GM23338 (cell line): ENCODE data around the gene SOSTDC1. TPM values are rescaled to one million over a fixed set of nuclear protein-coding genes. Genes with fewer than 3 reads are reported as not detected.

ENCODE experiments used
- ATAC-seq: fragments of 200-7000 bp; cut with Tn5 transposase; 3 replicates; pipeline ENCODE4 v1.9.1; 2020
- DNase-seq: peaks from one replicate; pipeline ENCODE4 v3.0.0-alpha.2; 2015; ENCODE audit warnings: low spot score
- H2AFZ ChIP-seq: fragments of 200-600 bp; sonication (generic); 2 replicates; pipeline ENCODE4 v1.8.0; 2016; ENCODE audit warnings: antibody characterized with exemption, mild to moderate bottlenecking, moderate library complexity
- H3F3A ChIP-seq: fragments of 200-600 bp; sonication (generic); replicated peaks from 2 replicates; pipeline ENCODE4 v1.8.0; 2017; ENCODE audit warnings: antibody characterized with exemption, mixed run types, low read depth
- H3K27ac ChIP-seq: fragments of 200-600 bp; sonication (generic); 2 replicates; pipeline ENCODE4 v1.6.1; 2016; ENCODE audit warnings: low read depth
- H3K27me3 ChIP-seq: fragments of 200-600 bp; sonication (generic); 2 replicates; pipeline ENCODE4 v1.8.0; 2016; ENCODE audit warnings: mild to moderate bottlenecking, mixed run types, moderate library complexity; ENCODE audit not compliant: insufficient read depth
- H3K36me3 ChIP-seq: fragments of 200-600 bp; sonication (generic); 2 replicates; pipeline ENCODE4 v1.8.0; 2016; ENCODE audit warnings: mild to moderate bottlenecking; ENCODE audit not compliant: insufficient read depth
- H3K4me1 ChIP-seq: fragments of 200-600 bp; sonication (generic); 2 replicates; pipeline ENCODE4 v1.8.0; 2016; ENCODE audit warnings: mild to moderate bottlenecking, moderate library complexity; ENCODE audit not compliant: insufficient read depth
- H3K4me2 ChIP-seq: fragments of 200-600 bp; sonication (generic); 2 replicates; pipeline ENCODE4 v1.7.1; 2017; ENCODE audit warnings: mixed run types
- H3K4me3 ChIP-seq: fragments of 200-600 bp; sonication (generic); 2 replicates; pipeline ENCODE4 v1.6.1; 2016; ENCODE audit warnings: mixed run types
- H3K79me2 ChIP-seq: fragments of 200-600 bp; sonication (generic); replicated peaks from 2 replicates; pipeline ENCODE4 v1.8.0; 2017; ENCODE audit warnings: mild to moderate bottlenecking; ENCODE audit not compliant: insufficient read depth
- H3K9me2 ChIP-seq: fragments of 200-600 bp; sonication (generic); 2 replicates; pipeline ENCODE4 v1.8.0; 2017; ENCODE audit not compliant: insufficient read depth
- H4K20me1 ChIP-seq: fragments of 200-600 bp; sonication (generic); replicated peaks from 2 replicates; pipeline ENCODE4 v1.8.0; 2017; ENCODE audit warnings: mild to moderate bottlenecking; ENCODE audit not compliant: insufficient read depth
- H3K27ac Mint-ChIP-seq: 2 replicates; pipeline ENCODE4 v1.8.0; 2020; ENCODE audit warnings: inconsistent platforms, mild to moderate bottlenecking, moderate library complexity, mixed read lengths
- H3K27me3 Mint-ChIP-seq: 3 replicates; pipeline ENCODE4 v1.8.0; 2022; ENCODE audit warnings: low read depth, mild to moderate bottlenecking, moderate library complexity, mixed read lengths, inconsistent platforms; ENCODE audit not compliant: insufficient read depth, poor library complexity
- H3K36me3 Mint-ChIP-seq: 3 replicates; pipeline ENCODE4 v1.8.0; 2021; ENCODE audit warnings: low read depth, mild to moderate bottlenecking, inconsistent platforms, moderate library complexity, mixed read lengths
- H3K4me1 Mint-ChIP-seq: 3 replicates; pipeline ENCODE4 v1.8.0; 2020; ENCODE audit warnings: mild to moderate bottlenecking, inconsistent platforms, mixed read lengths
- H3K4me3 Mint-ChIP-seq: 3 replicates; pipeline ENCODE4 v1.8.0; 2021; ENCODE audit warnings: moderate library complexity, mild to moderate bottlenecking, inconsistent platforms, mixed read lengths
- H3K9me3 Mint-ChIP-seq: 3 replicates; pipeline ENCODE4 v1.8.0; 2020; ENCODE audit warnings: moderate library complexity, mild to moderate bottlenecking, inconsistent platforms, mixed read lengths
- CREB1 ChIP-seq: fragments of 250-450 bp; sonication (Bioruptor Pico); IDR thresholded peaks from 2 replicates; pipeline ENCODE4 v1.5.0; 2020; ENCODE audit warnings: low read depth, mild to moderate bottlenecking, moderate library complexity
- EZH2 ChIP-seq: fragments of 200-600 bp; sonication (generic); IDR thresholded peaks from one replicate; pipeline ENCODE4 v1.8.0; 2017; ENCODE audit warnings: antibody characterized with exemption, mild to moderate bottlenecking, low read depth; ENCODE audit not compliant: unreplicated experiment
- EZH2phosphoT487 ChIP-seq: fragments of 200-600 bp; sonication (generic); IDR thresholded peaks from one replicate; pipeline ENCODE4 v1.8.1; 2018; ENCODE audit warnings: antibody characterized with exemption; ENCODE audit not compliant: unreplicated experiment
- NANOG ChIP-seq: IDR thresholded peaks from 2 replicates; pipeline ENCODE4 v1.6.1; 2016; ENCODE audit warnings: antibody characterized with exemption, borderline replicate concordance
- POLR2AphosphoS5 ChIP-seq: IDR thresholded peaks from 2 replicates; pipeline ENCODE4 v1.6.1; 2016; ENCODE audit warnings: antibody characterized with exemption, low read depth
- STAT1 ChIP-seq: IDR thresholded peaks from one replicate; pipeline ENCODE4 v1.6.1; 2016; ENCODE audit warnings: antibody characterized with exemption; ENCODE audit not compliant: unreplicated experiment
- polyA plus RNA-seq: library from polyadenylated mRNA; unstranded; fragments of >200 nt; fragmentation: Nextera tagmentation; extraction: Ambion mirVana; gene quantifications from 2 replicates; pipeline ENCODE4 v1.2.1, GENCODE V29; 2016
- total RNA-seq: library from RNA; depleted of rRNA; stranded (reverse); fragments of >200 nt; shearing (Covaris generic); gene quantifications from 2 replicates; pipeline ENCODE4 v1.2.3, GENCODE V29; 2014
- TF ChIP-seq, protein P1 (sequence below): IDR thresholded peaks from 2 replicates; pipeline ENCODE4 v1.6.1; 2016; ENCODE audit warnings: antibody characterized with exemption
- TF ChIP-seq, protein P2 (sequence below): IDR thresholded peaks from one replicate; pipeline ENCODE4 v1.6.1; 2018; ENCODE audit warnings: antibody characterized with exemption; ENCODE audit not compliant: unreplicated experiment

The SOSTDC1 gene
- total and polyA plus RNA-seq, 2 experiments from 2014 or later: 0.76 to 1.0 TPM

DNA sequence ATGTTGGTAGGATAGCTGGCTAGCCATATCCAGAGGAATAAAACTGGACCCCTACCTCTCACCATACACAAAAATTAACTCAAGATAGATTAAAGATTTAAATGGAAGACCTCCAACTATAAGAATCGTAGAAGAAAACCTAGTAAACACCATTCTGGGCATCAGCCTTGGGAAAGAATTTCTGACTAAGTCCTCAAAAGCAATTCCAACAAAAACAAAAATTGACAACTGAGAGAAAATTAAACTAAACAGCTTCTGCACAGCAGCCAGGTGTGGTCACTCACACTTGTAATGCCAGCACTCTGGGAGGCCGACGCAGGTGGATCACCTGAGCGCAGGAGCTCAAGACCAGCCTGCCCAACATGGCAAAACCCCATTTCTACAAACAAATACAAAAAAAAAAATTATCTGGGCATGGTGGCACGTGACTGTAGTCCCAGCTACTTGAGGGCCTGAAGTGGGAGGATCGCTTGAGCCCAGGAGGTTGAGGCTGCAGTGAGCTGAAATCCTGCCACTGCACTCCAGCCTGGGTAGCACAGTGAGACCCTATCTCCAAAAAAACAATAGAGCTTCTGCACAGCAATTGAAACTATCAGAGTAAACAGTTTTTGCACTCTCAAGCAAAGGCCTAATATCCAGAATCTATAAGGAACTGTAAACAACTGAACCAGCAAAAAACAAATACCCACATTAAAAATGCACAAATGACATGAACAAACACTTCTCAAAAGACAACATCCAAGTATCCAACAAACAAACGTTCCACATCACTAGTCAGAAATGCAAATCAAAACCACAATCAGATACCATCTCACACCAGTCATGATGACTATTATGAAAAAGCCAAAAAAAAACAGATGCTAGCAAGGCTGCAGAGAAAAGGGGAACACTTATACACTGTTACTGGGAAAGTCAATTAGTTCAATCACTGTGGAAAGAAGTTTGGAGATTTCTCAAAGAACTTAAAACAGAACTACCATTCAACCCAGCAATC, 49.0 kb downstream of the SOSTDC1 start:
- Mint-ChIP-seq H3K4me3 (no peak overlapping the region), H3K4me1 (peaks cover 3% of the 10 kb centered on the region; the same call in 2 of the 3 replicates), H3K27ac (no peak overlapping the region), H3K36me3 (no peaks in the 10 kb centered on the region), H3K27me3 (peaks cover 13% of the 10 kb centered on the region), H3K9me3 (no peaks in the 10 kb centered on the region; the same call in 2 of the 3 replicates)
- H2AFZ ChIP-seq: no peak overlapping the region
- H3K27me3 ChIP-seq: peaks cover 12% of the 10 kb centered on the region
- no peaks in the 10 kb centered on the region for H3K36me3 ChIP-seq
- ATAC-seq (no peak), DNase-seq (no peak)
- no peak overlapping the region for H3K4me2 ChIP-seq
- no peaks in the 10 kb centered on the region for H3K9me2 ChIP-seq
- no peaks in the 10 kb centered on the region; the same call in 1 of the 2 replicates for H3K4me1 ChIP-seq
- no peak overlapping the region for H3K27ac ChIP-seq
- no peak for TF ChIP-seq POLR2AphosphoS5
- no peak for TF ChIP-seq EZH2
- no peak for TF ChIP-seq STAT1
- TF ChIP-seq, protein P1, sequence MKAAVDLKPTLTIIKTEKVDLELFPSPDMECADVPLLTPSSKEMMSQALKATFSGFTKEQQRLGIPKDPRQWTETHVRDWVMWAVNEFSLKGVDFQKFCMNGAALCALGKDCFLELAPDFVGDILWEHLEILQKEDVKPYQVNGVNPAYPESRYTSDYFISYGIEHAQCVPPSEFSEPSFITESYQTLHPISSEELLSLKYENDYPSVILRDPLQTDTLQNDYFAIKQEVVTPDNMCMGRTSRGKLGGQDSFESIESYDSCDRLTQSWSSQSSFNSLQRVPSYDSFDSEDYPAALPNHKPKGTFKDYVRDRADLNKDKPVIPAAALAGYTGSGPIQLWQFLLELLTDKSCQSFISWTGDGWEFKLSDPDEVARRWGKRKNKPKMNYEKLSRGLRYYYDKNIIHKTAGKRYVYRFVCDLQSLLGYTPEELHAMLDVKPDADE: no peak
- TF ChIP-seq, protein P2, sequence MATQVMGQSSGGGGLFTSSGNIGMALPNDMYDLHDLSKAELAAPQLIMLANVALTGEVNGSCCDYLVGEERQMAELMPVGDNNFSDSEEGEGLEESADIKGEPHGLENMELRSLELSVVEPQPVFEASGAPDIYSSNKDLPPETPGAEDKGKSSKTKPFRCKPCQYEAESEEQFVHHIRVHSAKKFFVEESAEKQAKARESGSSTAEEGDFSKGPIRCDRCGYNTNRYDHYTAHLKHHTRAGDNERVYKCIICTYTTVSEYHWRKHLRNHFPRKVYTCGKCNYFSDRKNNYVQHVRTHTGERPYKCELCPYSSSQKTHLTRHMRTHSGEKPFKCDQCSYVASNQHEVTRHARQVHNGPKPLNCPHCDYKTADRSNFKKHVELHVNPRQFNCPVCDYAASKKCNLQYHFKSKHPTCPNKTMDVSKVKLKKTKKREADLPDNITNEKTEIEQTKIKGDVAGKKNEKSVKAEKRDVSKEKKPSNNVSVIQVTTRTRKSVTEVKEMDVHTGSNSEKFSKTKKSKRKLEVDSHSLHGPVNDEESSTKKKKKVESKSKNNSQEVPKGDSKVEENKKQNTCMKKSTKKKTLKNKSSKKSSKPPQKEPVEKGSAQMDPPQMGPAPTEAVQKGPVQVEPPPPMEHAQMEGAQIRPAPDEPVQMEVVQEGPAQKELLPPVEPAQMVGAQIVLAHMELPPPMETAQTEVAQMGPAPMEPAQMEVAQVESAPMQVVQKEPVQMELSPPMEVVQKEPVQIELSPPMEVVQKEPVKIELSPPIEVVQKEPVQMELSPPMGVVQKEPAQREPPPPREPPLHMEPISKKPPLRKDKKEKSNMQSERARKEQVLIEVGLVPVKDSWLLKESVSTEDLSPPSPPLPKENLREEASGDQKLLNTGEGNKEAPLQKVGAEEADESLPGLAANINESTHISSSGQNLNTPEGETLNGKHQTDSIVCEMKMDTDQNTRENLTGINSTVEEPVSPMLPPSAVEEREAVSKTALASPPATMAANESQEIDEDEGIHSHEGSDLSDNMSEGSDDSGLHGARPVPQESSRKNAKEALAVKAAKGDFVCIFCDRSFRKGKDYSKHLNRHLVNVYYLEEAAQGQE: no peak
- H3F3A ChIP-seq: no peaks in the 10 kb centered on the region
- no peak overlapping the region for H3K4me3 ChIP-seq
- H3K79me2 ChIP-seq: no peaks in the 10 kb centered on the region
- H4K20me1 ChIP-seq: no peaks in the 10 kb centered on the region

GRCh38 chr7:16412274-16413254, 53.0 kb downstream of the SOSTDC1 start:
- no peaks in the 10 kb centered on the region for H3K4me1 ChIP-seq
- H3F3A ChIP-seq: no peaks in the 10 kb centered on the region
- ATAC-seq (no peak), DNase-seq (no peak)
- no peaks in the 10 kb centered on the region for H4K20me1 ChIP-seq
- Mint-ChIP-seq H3K36me3 (no peaks in the 10 kb centered on the region), H3K9me3 (no peaks in the 10 kb centered on the region), H3K27ac (no peak overlapping the region), H3K27me3 (no peaks in the 10 kb centered on the region), H3K4me3 (no peak overlapping the region), H3K4me1 (no peaks in the 10 kb centered on the region)
- H3K79me2 ChIP-seq: no peaks in the 10 kb centered on the region
- no peaks in the 10 kb centered on the region for H3K36me3 ChIP-seq
- TF ChIP-seq, protein P2: no peak
- TF ChIP-seq EZH2: no peak
- TF ChIP-seq CREB1: no peak
- no peak for TF ChIP-seq STAT1
- no peak for TF ChIP-seq NANOG
- TF ChIP-seq EZH2phosphoT487: no peak
- no peaks in the 10 kb centered on the region for H3K9me2 ChIP-seq
- no peak overlapping the region for H3K27ac ChIP-seq
- H3K27me3 ChIP-seq: no peaks in the 10 kb centered on the region
- no peak overlapping the region for H2AFZ ChIP-seq
- H3K4me3 ChIP-seq: no peak overlapping the region
- H3K4me2 ChIP-seq: no peak overlapping the region
